Activated T-helper 1 cell treated with Interleukin-2 at 50 U/mL for 16 hours (primary cell): ENCODE results near the gene IGSF9B.

ENCODE experiments used
- DNase-seq: peaks from one replicate; pipeline ENCODE4 v3.0.0-alpha.2; 2020; ENCODE audit warnings: low read depth

Gene IGSF9B

GRCh38 chr11:133898770-133899115 is 58.0 kb downstream of the IGSF9B start:
- no peak for DNase-seq

DNA sequence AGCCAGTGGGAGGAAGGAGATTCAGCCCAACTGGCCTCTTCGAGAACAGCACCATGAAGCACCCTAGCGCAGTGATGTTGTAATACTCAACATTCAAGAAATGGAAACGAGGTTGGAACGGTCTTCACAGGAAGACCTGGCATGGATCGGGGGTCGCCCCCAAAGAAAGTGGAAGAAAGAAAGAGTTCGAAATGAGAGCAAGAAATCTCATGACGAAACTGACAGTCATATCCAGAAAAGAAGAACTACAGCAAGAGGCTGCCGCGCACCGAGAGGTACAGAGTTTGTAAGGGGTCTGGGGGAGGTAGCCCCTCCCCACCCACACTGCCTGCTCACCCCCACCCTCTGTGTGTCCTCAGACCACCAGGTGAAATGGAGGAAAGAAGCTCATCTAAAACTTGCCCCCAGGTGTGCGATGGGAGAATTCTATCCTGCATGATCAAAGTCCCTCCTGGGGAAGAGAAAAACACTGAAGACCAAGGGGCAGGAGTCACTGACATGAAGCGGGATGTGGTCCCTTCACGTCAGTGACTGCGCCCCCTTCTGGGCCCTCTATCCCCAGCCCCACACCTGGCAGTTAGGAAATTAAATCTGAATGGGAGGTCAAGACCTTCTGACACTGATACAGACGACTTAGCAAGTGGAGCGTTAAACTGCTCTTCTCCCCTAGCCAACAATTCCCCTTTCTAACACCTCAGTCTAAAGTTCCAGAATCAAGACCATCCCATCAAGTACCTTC is 58.6 kb downstream of the IGSF9B start:
- DNase-seq, result no peak

DNA sequence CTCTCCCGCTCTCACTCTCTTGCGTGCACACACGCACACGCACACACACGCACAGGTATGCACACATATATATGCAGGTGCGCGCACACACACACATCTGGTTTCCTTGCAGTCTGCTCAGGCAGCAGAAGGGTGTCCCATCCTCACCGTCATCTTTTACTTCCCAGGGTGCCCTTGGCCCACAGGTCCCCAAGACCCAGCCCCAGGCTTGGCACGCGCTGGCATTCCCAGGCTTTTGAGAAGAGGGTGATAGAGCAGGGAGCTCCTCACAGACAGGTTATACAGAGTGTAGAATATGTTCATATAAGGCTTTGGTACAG is 59.5 kb downstream of the IGSF9B start:
- no peak for DNase-seq

- DNase-seq, result no peak
Measured at GRCh38 chr11:133896642-133897330, 60.0 kb downstream of the IGSF9B start.

- DNase-seq, result no peak
Measured at GRCh38 chr11:133896028-133896427, 60.7 kb downstream of the IGSF9B start.

GRCh38 chr11:133895551-133895950 is 61.2 kb downstream of the IGSF9B start:
- no peak for DNase-seq

DNA sequence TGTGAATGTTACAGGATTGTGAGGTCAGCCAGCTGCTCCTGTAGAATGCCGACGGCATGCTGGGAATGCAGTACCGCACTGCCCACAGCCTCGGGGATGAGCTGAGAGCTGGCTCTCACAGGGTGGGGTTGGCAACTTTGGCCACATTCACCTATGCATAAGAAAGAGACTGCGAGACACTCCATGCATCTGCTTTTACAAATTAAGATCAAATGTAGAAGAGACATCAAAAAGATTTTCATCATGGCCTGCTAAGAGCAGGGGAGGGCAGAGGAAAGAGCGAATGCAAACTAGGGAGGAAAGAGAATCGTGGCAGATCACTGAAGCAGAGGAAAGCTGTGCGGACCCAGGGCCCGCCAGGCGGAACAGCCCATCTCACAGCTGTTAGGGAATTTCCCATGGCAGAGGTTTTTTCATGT is 61.7 kb downstream of the IGSF9B start:
- no peak for DNase-seq

GRCh38 chr11:133893381-133893780 is 63.4 kb downstream of the IGSF9B start:
- no peak for DNase-seq

DNA sequence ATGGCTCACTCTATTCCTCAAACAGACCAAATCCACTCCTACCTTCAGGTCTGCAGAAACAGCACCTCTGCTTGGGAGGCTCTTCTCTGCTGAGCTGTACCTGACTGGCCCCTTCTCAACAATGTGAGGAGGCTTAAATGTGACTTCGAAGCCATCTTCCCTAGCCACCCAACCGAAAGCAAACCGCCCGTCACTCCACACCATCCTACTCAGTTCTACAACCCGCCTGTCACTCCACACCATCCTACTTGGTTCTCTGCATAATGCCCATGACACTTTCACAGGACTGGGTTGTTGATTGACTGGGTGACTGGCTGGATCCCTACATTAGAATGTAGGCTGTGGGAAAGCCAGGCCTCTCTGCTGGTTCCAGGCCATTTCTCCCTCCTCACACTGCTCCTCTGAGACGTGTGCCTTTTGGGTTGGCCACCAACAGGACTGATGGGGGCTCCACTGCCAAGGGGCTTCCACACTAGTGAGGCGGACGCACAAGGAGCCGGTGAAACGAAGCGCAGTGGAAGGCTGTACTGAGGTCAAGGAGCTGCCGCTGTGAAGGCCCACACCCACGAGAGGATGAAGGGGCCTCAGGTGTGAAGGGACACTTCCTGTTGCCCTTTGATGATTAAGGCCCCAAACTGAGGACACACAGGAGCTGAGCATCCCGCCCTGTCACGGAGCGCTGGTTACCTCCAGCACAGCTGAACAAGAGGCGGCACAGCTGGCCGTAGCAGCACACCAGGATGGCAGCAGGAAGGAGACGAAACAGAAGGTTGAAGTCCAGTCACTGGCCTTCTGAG is 64.0 kb downstream of the IGSF9B start:
- no peak for DNase-seq

- no peak for DNase-seq
Measured at GRCh38 chr11:133892126-133892525, 64.6 kb downstream of the IGSF9B start.

GRCh38 chr11:133889893-133890292 is 66.9 kb downstream of the IGSF9B start:
- DNase-seq, result no peak

- no peak for DNase-seq
Measured at GRCh38 chr11:133889188-133889587, 67.6 kb downstream of the IGSF9B start.

DNA sequence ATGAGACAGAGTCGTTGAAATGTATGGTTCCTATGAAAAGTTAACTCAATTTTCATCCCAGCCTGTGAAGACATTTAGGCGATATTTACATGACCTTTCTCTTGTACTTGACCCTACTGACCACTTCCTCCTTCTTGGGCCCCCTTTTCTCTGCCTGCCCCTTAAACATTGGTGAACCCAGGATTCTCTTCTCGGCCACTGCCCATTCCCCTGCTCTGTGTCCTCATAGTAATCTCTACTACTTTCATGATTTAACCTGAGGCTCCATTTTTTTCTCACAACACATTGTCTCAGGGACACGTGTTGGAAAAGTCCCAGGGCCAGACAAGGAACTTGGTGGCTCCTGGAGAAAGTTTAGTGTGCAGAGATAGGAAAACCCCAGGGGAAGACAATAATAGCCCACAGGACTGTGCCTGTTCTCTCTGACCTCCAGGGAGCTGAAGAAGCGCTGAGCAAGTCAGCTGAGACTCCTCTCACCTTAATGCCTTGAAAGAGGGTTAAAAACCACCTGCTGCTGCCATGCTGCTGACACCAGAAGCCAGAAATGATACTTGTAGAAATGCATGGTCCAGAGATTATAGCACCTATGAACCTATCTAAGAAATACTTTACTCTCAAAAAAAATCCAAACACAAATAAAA is 69.0 kb downstream of the IGSF9B start:
- DNase-seq, result no peak

DNA sequence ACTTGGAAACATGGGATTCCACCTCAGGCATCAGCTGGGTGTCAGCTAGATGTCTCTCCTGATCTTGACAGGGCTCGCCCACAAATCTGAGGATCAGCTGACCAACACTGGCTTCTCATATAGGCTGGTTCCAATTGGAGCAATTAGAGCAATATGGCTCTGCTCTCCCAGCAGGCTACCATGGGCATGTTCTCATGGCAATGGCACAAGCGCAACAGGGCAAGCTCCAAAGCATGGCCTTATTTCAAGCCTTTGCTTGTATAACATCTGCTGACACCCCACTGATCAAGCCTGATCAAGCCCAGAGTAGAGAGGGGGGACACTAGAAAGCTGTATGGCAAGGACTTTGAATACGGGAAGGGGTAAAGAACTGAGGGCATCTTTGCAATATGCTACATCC is 70.7 kb downstream of the IGSF9B start:
- no peak for DNase-seq

DNA sequence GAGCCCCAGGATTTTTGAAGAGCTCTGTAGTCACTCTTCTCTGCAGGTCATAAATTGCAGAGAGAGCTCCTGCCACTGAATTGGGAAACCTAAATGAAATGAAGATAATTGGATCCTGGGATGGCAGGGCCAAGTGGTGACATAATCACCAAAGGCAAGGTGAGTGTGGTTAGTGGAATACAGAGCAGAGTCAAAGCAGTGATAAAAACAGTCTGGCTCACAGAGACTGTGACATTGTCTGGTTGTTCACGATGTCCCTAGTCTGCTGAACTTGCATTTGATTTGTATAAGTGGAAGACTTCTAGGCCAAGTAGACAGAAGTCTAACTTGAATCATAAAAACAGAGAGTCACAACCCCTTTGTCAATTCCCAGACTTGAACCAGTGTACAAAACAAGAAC is 84.6 kb downstream of the IGSF9B start:
- no peak for DNase-seq

GRCh38 chr11:133867456-133867855 is 89.3 kb downstream of the IGSF9B start:
- DNase-seq, result no peak

DNA sequence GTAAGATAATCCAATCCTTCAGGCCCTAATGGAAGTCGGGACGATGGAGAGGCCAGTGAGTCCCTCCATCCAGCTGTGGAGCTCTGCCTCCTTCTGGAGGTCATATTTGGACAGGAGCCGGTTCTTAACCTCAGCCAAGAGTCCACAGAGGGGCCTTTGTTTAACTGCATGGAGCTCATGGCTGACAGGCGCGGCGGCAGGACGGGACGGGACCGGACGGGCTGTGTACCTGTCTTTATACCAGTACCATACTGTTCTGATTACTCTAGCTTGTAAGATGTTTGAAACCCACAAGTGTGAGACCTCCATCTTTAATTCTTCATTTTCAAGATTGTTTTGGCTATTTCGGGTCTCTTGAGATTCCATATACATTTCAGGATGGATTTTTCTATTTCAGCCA is 91.3 kb downstream of the IGSF9B start:
- DNase-seq, result no peak

GRCh38 chr11:133864756-133865155 is 92.0 kb downstream of the IGSF9B start:
- DNase-seq, result no peak

DNA sequence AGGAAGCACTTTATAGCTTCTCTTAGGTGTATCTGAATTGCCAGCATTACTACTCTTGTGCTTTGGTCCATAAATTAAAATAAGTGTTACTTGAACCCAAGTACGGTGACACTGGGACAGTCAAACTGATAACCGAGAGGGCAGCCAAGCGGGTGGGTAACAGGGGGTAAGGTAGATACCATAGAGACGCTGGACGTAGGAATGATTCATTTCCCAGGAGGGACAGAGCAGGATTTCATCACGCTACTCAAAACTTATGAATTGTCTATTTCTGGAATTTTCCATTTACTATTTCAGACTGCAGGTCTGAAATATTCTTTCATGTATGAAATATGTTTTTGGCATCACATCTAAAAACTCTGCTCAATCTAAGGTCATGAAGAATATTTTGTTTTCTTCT is 96.6 kb downstream of the IGSF9B start:
- DNase-seq, result no peak
